HG02938 (cell line): ENCODE results near the gene PAGE2B.
"Not testable (repeated sequence)": the region's sequence is repeated elsewhere in the genome, so short reads cannot be mapped to it uniquely, and the experiment has no call there.

Source experiments
- ATAC-seq: cut with Tn5 transposase; IDR thresholded peaks from one replicate; pipeline ENCODE4 v1.9.1; 2021; ENCODE audit warnings: mild to moderate bottlenecking, moderate library complexity; ENCODE audit not compliant: unreplicated experiment

PAGE2B gene

DNA sequence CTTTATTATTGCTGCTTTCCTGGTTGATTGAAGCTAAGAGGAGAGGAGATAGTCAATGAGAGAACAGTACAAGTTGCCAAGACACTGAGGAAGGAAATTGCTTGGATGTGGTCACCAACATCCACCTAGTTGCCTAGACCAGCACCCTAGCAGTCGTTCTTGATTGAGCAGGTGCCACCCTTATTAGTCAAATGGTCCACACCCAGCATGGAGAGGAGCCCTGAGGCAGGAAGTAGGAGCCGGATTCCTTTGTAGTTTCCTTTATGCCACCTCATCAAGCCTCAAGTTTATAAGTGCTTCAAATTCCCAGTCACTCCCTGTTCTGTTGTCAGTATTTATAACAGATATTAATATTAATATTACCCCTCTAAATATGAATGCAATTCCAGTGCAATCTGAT is 33.1 kb downstream of the PAGE2B start:
- no peak for ATAC-seq

DNA sequence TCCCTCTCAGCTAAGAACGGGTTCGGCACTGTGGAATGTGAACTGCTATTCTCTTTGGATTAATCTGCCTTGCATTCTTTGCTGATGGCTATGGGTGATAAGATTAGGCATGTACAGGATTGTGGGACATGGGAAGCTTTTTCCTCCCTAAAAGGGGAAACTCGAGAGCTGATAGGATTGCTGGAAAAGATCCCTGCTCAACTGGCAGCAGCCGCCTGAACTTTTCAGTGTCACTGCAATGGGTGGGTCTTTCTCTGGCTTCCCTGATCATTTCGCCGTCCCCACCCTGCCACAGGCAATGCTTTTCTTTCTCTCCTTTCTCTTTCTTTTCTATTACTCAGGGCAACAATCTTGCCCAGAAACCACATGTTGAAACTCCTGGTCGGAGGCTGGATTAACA is 34.5 kb downstream of the PAGE2B start:
- no peak for ATAC-seq

DNA sequence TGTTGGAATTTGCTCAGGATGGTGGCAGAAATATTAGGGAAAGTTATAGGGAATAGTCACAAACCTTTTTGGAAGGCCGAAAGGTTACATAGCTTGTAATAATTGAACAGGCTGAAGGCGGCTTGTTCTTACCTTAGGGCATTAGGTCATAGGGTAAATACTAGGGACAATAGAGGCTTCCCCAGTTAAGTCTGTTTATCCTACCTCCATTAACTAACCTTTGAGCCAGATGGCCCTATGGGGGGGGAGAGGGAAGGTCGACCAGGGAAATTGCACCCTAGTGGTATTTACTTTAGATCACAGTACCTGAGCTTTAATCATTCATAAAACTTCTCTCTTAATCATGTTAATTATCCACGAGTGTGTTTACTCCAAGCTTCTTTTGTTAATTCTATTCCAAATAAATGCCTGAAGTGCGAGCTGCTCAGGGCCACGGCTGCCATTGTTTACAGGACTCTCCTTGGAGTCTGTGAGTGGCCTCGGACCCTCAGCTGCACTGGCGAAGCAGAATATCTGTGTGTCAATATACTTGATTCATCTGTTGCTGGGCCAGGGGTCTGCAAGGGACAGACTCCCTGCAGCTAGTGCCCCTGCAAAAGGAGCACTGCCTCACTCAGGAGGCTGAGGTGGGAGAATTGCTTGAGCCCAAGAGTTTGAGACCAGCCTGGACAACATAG is 36.9 kb downstream of the PAGE2B start:
- ATAC-seq = no peak

DNA sequence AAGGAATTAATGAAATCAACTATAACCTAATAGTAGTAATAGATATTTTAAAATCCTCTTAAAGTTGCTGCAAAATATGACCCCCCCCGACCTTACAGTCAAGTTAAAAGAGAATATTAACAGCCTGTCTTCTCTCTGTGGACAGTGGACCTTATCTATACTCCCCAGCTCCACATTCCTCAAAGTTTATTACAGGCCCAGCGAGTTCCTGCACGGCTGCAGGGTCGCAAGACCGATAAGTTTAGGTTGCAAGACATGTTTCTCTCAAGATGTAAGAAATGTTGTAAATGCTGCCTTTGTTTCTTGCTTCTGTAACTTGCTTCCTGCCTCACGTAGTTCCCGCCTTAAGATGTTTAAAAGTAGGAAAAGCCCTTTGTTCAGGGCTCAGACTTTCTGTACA is 41.8 kb downstream of the PAGE2B start:
- ATAC-seq = not testable (repeated sequence)

DNA sequence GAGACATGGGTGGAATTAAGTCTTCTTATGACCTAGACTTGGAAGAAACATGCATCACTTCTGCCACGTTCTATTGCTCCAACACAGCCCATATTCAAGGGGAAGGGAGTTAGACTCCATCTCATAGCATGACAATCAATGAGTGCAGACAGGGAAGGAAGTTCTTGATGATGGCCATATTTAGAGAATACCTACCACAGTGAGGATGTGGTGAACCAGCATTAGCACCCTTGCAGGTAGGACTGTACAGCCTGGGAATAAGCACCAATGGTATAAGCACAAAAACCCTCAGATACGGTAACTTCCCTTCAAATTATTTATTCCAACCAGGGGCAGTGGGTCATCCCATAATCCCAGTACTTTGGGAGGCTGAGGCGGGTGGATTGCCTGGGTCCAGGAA is 43.7 kb downstream of the PAGE2B start:
- no peak for ATAC-seq

DNA sequence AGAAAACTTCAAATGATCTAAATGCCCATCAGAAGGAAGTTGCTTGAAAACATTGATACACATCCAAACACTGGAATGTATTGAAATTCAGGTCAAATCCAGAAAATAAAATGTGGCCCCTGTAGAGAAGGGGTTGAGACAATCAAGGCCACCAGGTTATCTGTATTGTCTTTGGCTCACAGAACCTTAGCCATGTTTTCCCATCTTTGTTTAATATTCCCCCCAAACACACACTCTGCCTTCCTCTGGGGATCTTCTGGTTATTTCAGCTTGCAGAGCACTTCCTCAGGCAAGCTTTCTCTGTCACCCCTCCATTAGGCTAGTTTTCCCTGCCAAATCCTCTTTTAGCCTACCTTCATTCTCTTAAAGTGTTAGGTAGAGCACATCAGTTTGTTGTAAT is 44.4 kb downstream of the PAGE2B start:
- no peak for ATAC-seq

DNA sequence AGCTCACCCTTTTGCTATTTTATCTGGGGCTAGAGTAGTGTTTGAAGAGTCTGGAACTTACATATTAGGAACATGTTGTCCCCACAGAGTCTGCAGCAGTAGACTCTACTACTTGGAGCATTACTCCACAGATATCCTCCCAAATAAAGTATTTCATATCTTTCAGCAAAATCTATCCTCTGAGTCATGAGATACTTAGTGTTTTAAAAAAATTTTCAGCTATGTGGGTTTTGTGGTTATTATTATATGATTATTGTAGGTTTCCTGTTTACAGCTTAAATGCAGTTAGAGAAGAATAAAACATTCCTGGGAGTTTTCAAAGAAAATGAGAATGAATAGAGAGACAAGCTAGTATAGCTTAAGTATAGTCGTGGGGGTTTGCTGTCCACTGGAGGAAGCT is 44.9 kb downstream of the PAGE2B start:
- ATAC-seq = no peak

DNA sequence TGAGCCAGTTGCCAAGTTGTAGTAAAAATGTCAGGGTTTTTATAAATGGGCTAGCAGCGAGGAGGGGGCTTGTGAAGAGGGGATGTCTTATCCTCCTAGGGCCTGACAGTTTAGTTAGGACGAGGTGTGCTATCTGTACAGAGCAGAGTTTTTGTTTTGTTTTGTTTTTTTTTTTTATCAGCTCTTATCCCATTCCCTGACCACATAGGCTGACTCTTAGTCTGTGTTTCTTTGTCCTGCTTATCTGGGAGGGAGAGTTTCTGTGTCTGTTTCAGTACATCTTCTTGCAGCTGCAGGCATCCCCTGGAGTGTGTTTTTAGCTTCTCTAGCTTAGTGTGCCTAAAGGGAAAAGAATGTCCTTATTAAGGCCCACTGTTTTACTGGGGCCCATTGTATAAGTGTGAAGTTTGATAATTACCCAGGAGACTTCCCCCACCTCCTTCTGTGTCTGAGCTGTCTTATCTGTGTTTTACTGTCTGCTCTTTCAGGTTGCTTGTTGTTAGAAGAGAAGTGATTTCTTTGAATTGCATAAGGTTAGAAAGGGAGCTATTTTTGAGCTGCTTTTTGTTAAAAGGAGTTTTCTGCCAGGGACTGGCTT is 46.0 kb downstream of the PAGE2B start:
- no peak for ATAC-seq

DNA sequence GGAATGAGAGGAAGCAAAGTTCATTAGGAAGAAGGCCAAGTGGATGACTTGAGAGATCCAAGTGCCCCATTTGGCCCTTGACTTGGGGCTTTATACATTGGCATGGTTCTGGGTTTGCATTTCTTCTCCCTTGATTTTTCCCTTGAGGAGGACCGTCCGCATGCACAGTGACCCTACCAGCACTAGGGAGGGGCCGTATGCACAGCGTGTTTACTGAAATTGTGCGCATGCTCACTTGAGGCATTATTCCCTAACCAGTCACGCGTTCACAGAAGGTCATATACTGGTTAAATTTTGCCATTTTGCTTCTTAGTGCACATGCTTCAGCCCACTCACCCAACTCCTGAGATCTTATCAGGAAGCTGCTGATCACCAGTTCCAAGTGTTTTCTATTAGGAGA is 49.1 kb downstream of the PAGE2B start:
- no peak for ATAC-seq

DNA sequence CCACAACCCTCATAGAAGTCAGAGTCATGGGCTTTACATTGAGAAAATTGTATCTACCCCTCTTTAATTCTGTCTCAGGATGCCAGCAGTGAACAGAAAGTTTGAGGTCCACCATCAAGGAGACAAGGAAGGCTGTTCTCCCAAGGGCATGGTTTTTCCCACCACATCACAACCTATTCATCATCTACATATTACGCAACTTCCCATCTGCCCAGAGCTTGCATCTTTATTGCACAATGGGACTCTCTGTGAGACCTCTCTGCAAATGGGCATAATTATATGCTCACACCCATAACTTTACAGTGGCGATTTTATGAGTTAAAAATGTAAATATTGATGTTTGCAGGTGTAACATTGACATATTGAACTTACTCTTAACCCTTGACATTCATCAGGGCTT is 52.9 kb downstream of the PAGE2B start:
- ATAC-seq = no peak
